ENCODE results near the gene FOXRED1. TPM values are rescaled to one million over a fixed set of nuclear protein-coding genes. Genes with fewer than 3 reads are reported as not detected.

Gene FOXRED1
- total and polyA plus RNA-seq, 2 of the 13 experiments (the other 11 are each of a cell fraction or from before 2014, with no cell fraction given): 29.6 to 42.9 TPM

GRCh38 chr11:126268708-126269579, at the start of gene FOXRED1, which contains the start of gene SRPRA (continued):
- TF ChIP-seq KAT8 (CRISPR knock-in tag; IDR thresholded peaks at IDR 0.05): peak; percentile 98
- TF ChIP-seq ZC3H13 (CRISPR knock-in tag; IDR thresholded peaks at IDR 0.05): no peak
- peak; percentile 87; the same call in 1 of the 2 replicates for TF ChIP-seq ZHX1 (CRISPR knock-in tag; IDR thresholded peaks at IDR 0.05; ENCODE audit: low read depth)
- TF ChIP-seq ZKSCAN1 (IDR thresholded peaks at IDR 0.05; ENCODE audit: low read length): no peak
- no peak; the same call in 1 of the 2 replicates for TF ChIP-seq NR2F6 (IDR thresholded peaks at IDR 0.05)
- TF ChIP-seq NR2F6 (CRISPR knock-in tag; IDR thresholded peaks at IDR 0.05): peak; percentile 54; the same call in 1 of the 2 replicates
- TF ChIP-seq ZNF576 (CRISPR knock-in tag; IDR thresholded peaks at IDR 0.05): no peak
- TF ChIP-seq MNT (IDR thresholded peaks at IDR 0.05): 0 out of 2 replicates have a peak, but pooled peaks have one; percentile 44
- no peak for TF ChIP-seq ARHGAP35 (CRISPR knock-in tag; IDR thresholded peaks at IDR 0.05; ENCODE audit: borderline replicate concordance)
- no peak for TF ChIP-seq ZNF512B (CRISPR knock-in tag; IDR thresholded peaks at IDR 0.05; ENCODE audit: borderline replicate concordance)
- TF ChIP-seq MXI1 (IDR thresholded peaks at IDR 0.05; ENCODE audit: borderline replicate concordance, low read depth, low read length): peak; percentile 65; the same call in 2 of the 3 replicates
- no peak for TF ChIP-seq GPBP1L1 (CRISPR knock-in tag; IDR thresholded peaks at IDR 0.05)
- TF ChIP-seq MYPOP (CRISPR knock-in tag; IDR thresholded peaks at IDR 0.05): peak; percentile 76
- TF ChIP-seq ZNF143 (CRISPR knock-in tag; IDR thresholded peaks at IDR 0.05): peak; percentile 68
- no peak for TF ChIP-seq ZNF672 (CRISPR knock-in tag; IDR thresholded peaks at IDR 0.05)
- no peak for TF ChIP-seq TP53 (CRISPR knock-in tag; conservative IDR thresholded peaks at IDR 0.05)
- TF ChIP-seq HBP1 (CRISPR knock-in tag; IDR thresholded peaks at IDR 0.05; ENCODE audit: low read depth): peak; percentile 28; the same call in 1 of the 2 replicates

Data from HepG2 (cell line).